Epithelial cell of esophagus (primary cell): ENCODE results near the gene NEDD4L.

Experiments
- DNase-seq: peaks from one replicate; pipeline ENCODE4 v3.0.0; 2010; ENCODE audit warnings: low read depth
- H3K4me3 ChIP-seq: 2 replicates; pipeline ENCODE4 v1.5.1; 2011; ENCODE audit warnings: mild to moderate bottlenecking, low read length, control low read depth
- TF ChIP-seq, protein P1 (sequence below): IDR thresholded peaks from 2 replicates; pipeline ENCODE4 v1.5.1; 2011; ENCODE audit warnings: low read depth, mild to moderate bottlenecking, low read length, control low read depth, inconsistent platforms; ENCODE audit not compliant: insufficient read depth; ENCODE audit errors: missing control alignments

The NEDD4L gene

GRCh38 chr18:58005885-58006523 lies 38.0 kb upstream of the NEDD4L start:
- peak; percentile 82 for DNase-seq
- TF ChIP-seq, protein P1, sequence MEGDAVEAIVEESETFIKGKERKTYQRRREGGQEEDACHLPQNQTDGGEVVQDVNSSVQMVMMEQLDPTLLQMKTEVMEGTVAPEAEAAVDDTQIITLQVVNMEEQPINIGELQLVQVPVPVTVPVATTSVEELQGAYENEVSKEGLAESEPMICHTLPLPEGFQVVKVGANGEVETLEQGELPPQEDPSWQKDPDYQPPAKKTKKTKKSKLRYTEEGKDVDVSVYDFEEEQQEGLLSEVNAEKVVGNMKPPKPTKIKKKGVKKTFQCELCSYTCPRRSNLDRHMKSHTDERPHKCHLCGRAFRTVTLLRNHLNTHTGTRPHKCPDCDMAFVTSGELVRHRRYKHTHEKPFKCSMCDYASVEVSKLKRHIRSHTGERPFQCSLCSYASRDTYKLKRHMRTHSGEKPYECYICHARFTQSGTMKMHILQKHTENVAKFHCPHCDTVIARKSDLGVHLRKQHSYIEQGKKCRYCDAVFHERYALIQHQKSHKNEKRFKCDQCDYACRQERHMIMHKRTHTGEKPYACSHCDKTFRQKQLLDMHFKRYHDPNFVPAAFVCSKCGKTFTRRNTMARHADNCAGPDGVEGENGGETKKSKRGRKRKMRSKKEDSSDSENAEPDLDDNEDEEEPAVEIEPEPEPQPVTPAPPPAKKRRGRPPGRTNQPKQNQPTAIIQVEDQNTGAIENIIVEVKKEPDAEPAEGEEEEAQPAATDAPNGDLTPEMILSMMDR = no peak
- no peak overlapping the region for H3K4me3 ChIP-seq

GRCh38 chr18:58009166-58009565 lies 34.9 kb upstream of the NEDD4L start:
- no peak overlapping the region for H3K4me3 ChIP-seq
- TF ChIP-seq, protein P1 = no peak
- DNase-seq = no peak

DNA sequence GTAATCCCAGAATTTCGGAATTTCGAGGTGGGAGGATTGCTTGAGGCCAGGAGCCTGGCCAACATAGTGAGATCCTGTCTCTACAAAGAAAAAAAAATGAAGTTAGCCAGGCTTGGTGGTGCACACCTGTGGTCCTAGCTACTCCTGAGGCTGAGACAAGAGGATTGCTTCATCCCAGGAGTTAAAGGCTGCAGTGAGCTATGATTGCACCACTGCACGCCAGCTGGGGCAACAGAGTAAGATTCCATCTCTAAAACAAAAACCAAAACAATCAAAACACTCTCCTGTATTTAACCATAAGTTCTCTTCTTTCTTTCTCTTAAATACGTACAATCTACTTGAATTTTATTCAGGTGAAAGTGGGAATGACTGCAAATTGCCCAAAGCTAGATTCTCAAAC lies 33.8 kb upstream of the NEDD4L start:
- H3K4me3 ChIP-seq = no peak overlapping the region
- DNase-seq = no peak
- TF ChIP-seq, protein P1 = no peak

- DNase-seq = no peak
- TF ChIP-seq, protein P1 = no peak
- H3K4me3 ChIP-seq = no peak overlapping the region
Measured at GRCh38 chr18:58012356-58012755, 31.7 kb upstream of the NEDD4L start.

DNA sequence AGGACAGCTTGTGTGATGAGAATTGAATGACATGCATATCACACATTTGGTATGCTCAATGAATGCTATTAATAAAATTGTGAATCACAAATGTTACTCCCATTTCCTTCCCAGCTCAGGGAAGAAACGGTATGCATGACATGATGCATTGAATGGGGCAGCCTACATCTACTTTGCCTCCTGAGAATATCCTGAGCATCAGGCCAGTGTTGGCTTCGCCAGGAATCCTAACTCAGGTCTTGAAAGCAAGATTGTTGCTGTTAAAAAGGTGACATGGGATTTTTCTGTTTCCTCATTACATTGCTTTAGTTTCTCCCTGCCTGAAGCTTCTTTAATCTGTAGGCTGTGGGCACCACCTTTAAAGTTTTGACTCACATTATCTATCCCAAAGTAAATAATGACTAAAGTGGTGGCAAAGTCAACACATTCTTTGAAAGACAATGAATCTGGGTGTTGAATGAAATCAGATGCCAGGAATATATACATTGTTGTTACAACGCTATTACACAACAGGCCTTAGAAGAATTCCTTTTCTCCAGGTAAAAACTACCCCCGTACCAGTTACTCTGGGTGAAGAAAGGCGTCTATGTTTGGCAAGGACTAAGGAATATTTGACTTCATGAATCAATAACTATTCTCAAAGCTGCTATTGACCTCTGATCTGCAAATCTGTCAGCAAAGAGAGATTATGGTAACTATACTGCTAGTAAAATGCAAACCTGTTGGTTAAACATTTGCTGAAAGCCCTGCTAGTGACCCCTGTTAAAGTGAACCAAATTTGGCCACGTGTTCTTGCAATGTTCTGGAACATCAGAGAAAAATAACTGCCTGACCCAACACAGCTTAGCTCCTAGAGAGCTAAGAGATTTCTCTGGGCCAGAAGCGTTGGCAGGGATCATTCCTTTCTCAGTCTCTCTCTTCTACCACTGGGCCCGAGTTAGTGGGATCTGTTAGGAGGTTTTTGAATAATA lies 30.5 kb upstream of the NEDD4L start:
- no peak overlapping the region for H3K4me3 ChIP-seq
- TF ChIP-seq, protein P1 = no peak
- peak; percentile 92 for DNase-seq

DNA sequence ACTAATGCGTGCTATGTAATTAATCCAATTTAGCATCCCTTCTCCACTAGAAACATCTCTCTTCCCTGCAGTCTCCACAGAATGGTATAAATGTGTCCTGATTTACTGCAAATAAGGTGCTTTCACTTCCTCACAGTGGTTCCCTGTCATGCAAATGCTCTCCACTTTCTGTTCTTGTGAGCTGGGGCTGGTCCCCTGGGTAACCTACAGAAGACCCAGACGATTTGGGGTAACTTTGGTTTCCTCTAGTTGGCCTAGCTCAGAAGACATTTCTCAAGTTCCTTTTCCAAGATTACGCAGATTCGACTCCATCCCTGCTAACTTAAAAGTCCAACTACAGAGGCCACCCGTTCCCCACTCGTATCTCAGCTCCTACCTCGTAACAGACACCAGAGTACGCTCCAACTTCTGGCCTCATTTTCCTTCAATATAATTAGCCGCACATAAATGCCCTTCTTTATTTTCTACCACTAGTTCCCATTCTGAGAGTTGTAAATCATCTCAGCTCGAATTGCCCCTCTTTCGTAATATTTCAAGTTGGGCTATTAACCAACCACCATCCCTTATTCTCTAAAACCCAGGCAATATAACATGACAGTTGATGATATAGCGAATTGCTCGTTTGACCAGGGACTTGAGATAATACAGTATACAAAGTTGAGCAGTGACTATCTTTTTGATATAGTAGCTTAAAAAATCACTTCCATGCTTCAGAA lies 28.8 kb upstream of the NEDD4L start:
- TF ChIP-seq, protein P1 = no peak
- no peak for DNase-seq
- H3K4me3 ChIP-seq = no peak overlapping the region
